GM10248 (cell line): ENCODE data around the gene SREBF2.

Experiments used
- CTCF ChIA-PET: fragments of 300-600 bp; sonication (Branson Sonifier 250); formaldehyde crosslinking; extraction: SDS; loops from one replicate; lab custom pipeline; 2021; ENCODE audit warnings: antibody characterized with exemption; lab: Yijun Ruan, JAX
- POLR2A ChIA-PET: fragments of 350-650 bp; sonication (Branson Sonifier 250); formaldehyde crosslinking; extraction: SDS; loops from one replicate; lab custom pipeline; 2020; ENCODE audit warnings: antibody characterized with exemption; lab: Yijun Ruan, JAX
- DNase-seq: peaks from one replicate; pipeline ENCODE4 v3.0.0; 2012; ENCODE audit errors: extremely low spot score
- CTCF ChIP-seq: IDR thresholded peaks from 2 replicates; pipeline ENCODE4 v1.5.1; 2012; ENCODE audit warnings: mild to moderate bottlenecking, low read depth; ENCODE audit errors: extremely low read depth, missing control alignments, control extremely low read depth

SREBF2 gene

GRCh38 chr22:41876275-41876674, 43.4 kb downstream of the SREBF2 start:
- TF ChIP-seq CTCF: no peak
- ChIA-PET CTCF (interaction anchor here (1.0 kb wide), 1 partner anchor 129 kb away, joined by 3 read pairs; no protein-coding TSS in a partner anchor), POLR2A (no interaction called here)
- DNase-seq: no peak

- no peak for TF ChIP-seq CTCF
- ChIA-PET POLR2A (no interaction called here), CTCF (interaction anchor here (1.0 to 1.5 kb wide), 2 partner anchors 14 to 130 kb away, joined by 3 read pairs; no protein-coding TSS in a partner anchor)
- DNase-seq: no peak
Observed at GRCh38 chr22:41876675-41877074, 43.8 kb downstream of the SREBF2 start.

GRCh38 chr22:41880653-41881052, 47.7 kb downstream of the SREBF2 start:
- TF ChIP-seq CTCF: no peak
- CTCF ChIA-PET: interaction anchor here (0.9 to 3.4 kb wide), 6 partner anchors 8 to 183 kb away, joined by 3 to 9 read pairs (median 4); no protein-coding TSS in a partner anchor
- POLR2A ChIA-PET: no interaction called here
- DNase-seq: no peak

GRCh38 chr22:41883400-41883799, 50.5 kb downstream of the SREBF2 start:
- no peak for TF ChIP-seq CTCF
- POLR2A ChIA-PET: interaction anchor here (0.6 to 0.7 kb wide), 2 partner anchors 12 to 55 kb away, joined by 3 to 7 read pairs; no protein-coding TSS in a partner anchor
- DNase-seq: no peak
- CTCF ChIA-PET: interaction anchor here (1.1 kb wide), 1 partner anchor 13 kb away, joined by 3 read pairs; no protein-coding TSS in a partner anchor

GRCh38 chr22:41885116-41885515, 52.2 kb downstream of the SREBF2 start:
- no peak for TF ChIP-seq CTCF
- no peak for DNase-seq
- CTCF ChIA-PET: interaction anchor here (0.6 to 1.6 kb wide), 4 partner anchors 17 to 188 kb away, joined by 3 to 6 read pairs (median 4); no protein-coding TSS in a partner anchor
- POLR2A ChIA-PET: no interaction called here

- TF ChIP-seq CTCF: no peak
- DNase-seq: no peak
- ChIA-PET CTCF (interaction anchor here (0.8 to 1.6 kb wide), 3 partner anchors 17 to 189 kb away, joined by 3 to 6 read pairs (median 4); no protein-coding TSS in a partner anchor), POLR2A (interaction anchor here (0.5 kb wide), 1 partner anchor 902 kb away, joined by 4 read pairs; no protein-coding TSS in a partner anchor)
Observed at GRCh38 chr22:41885516-41885915, 52.6 kb downstream of the SREBF2 start.
